Measurements from ENCODE around the gene NHERF1. TPM values are rescaled to one million over a fixed set of nuclear protein-coding genes. Genes with fewer than 3 reads are reported as not detected.

The NHERF1 gene
- total and polyA plus RNA-seq, 2 donors (not counting 3 experiments of a cell fraction or from before 2014, with no cell fraction given) = 24.4 to 26.9 TPM

DNA sequence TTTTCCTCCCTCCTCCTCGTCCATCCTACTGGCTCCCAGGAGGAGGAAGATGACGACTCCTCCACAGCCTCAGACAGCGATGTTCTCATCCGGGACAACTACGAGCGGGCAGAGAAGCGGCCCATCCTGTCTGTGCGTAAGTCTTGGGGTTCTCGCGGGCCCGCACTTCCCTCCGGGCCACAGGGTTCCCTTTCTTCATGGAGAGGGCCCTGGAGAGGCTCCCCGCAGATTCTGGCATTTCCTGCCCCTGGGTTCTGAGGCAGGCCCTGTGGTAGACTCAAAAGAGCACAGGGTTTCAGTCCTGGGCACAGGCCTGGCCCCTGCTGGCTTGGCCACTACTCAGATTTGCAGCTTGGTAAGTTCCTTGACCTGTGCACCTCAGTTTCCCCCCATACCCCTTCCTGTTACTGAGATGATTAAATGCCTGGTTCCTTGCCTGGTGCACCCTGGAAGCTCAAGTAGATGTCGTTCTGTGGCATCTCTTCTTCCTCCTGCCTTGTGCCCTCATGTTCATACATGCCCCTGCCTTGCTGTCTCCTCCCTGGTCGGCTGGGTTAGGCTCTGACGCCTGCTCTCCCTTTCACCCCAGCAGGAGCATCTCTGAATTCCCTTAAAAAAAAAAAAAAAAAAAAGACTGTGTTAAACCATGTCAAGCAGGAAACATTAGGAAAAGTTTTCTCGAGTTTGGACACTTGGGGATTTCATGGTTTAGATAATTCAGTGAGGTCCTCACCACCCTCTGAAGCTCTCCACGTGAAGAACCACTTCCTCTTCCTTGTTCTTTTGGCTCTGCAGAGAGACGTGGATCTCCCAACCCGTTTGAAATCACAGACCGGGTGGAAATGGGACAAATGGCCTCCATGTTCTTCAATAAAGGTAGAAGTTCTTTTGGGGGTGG, 42.0 kb downstream of the NHERF1 start:
- FAIRE-seq = no peak
- Histone ChIP-seq H3K4me2 (ENCODE audit: insufficient read depth, low read length) (no peak overlapping the region), H3K9ac (replicated peaks; ENCODE audit: extremely low read depth, insufficient read depth, low read length) (no peak overlapping the region)

More for the DNA sequence above, 42.0 kb downstream of the NHERF1 start:
- Histone ChIP-seq H4K20me1 (replicated peaks; ENCODE audit: control insufficient read depth, extremely low read depth, insufficient read depth, low read length) (no peaks in the 10 kb centered on the region), H3K36me3 (ENCODE audit: control insufficient read depth in 2 of 2, extremely low read depth in 1 of 2, insufficient read depth in 2 of 2, low read length in 2 of 2) (peaks cover 4 to 17% of the 10 kb centered on the region in 2 experiments), H3K27me3 (ENCODE audit: control insufficient read depth in 2 of 2, insufficient read depth in 2 of 2, low read length in 2 of 2) (no peaks in the 10 kb centered on the region), H2AFZ (ENCODE audit: low read depth, low read length) (no peak overlapping the region), H3K9me1 (replicated peaks; ENCODE audit: control insufficient read depth, extremely low read depth, insufficient read depth, low read length) (no peaks in the 10 kb centered on the region), H3K4me1 (ENCODE audit: control insufficient read depth, extremely low read depth, insufficient read depth, low read length) (no peaks in the 10 kb centered on the region), H3K79me2 (ENCODE audit: control insufficient read depth, insufficient read depth, low read length) (no peaks in the 10 kb centered on the region), H3K9me3 (replicated peaks; ENCODE audit: control insufficient read depth, insufficient read depth, low read length) (no peaks in the 10 kb centered on the region), H3K4me3 (replicated peaks in 1 of 3; ENCODE audit: insufficient read depth in 1 of 3, low read depth in 1 of 3, low read length in 3 of 3) (no peak overlapping the region), H3K27ac (ENCODE audit: insufficient read depth, low read depth, low read length) (no peak overlapping the region)
- TF ChIP-seq POLR2AphosphoS5 (IDR thresholded peaks at IDR 0.05; ENCODE audit: insufficient read depth, low read depth, low read length) = no peak
- TF ChIP-seq JUN (IDR thresholded peaks at IDR 0.05; ENCODE audit: borderline replicate concordance, insufficient read depth, insufficient read length, low read depth) = no peak
- TF ChIP-seq, protein P1, sequence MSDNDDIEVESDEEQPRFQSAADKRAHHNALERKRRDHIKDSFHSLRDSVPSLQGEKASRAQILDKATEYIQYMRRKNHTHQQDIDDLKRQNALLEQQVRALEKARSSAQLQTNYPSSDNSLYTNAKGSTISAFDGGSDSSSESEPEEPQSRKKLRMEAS (IDR thresholded peaks at IDR 0.05; ENCODE audit: insufficient read depth, insufficient read length) = no peak
- no peak for TF ChIP-seq POLR2A (IDR thresholded peaks at IDR 0.05; ENCODE audit: low read depth, low read length)
- no peak for TF ChIP-seq MYC (IDR thresholded peaks at IDR 0.05; ENCODE audit: low read depth, low read length)
- TF ChIP-seq, protein P2, sequence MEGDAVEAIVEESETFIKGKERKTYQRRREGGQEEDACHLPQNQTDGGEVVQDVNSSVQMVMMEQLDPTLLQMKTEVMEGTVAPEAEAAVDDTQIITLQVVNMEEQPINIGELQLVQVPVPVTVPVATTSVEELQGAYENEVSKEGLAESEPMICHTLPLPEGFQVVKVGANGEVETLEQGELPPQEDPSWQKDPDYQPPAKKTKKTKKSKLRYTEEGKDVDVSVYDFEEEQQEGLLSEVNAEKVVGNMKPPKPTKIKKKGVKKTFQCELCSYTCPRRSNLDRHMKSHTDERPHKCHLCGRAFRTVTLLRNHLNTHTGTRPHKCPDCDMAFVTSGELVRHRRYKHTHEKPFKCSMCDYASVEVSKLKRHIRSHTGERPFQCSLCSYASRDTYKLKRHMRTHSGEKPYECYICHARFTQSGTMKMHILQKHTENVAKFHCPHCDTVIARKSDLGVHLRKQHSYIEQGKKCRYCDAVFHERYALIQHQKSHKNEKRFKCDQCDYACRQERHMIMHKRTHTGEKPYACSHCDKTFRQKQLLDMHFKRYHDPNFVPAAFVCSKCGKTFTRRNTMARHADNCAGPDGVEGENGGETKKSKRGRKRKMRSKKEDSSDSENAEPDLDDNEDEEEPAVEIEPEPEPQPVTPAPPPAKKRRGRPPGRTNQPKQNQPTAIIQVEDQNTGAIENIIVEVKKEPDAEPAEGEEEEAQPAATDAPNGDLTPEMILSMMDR (IDR thresholded peaks at IDR 0.05; ENCODE audit: extremely low read depth in 1 of 2, insufficient read depth in 1 of 2, low read depth in 1 of 2, low read length in 2 of 2) = no peak
- no peak for TF ChIP-seq EZH2 (IDR thresholded peaks at IDR 0.05; ENCODE audit: borderline replicate concordance, low read depth, low read length, severe bottlenecking)
- ChIA-PET CTCF (interaction anchor here (0.6 to 14.0 kb wide), 26 partner anchors 9 to 1490 kb away, joined by 3 to 325 read pairs (median 6); partner anchors contain the start of genes FDXR and GRIN2C), POLR2A (no interaction called here)
- no peak for DNase-seq (ENCODE audit: low read depth, low spot score)
- no TSS peak for BruUV-seq (replicated peaks)
- intact Hi-C loops (cut with micrococcal nuclease) (loop anchor here (1.0 to 5.0 kb wide), 5 partner anchors 36 to 168 kb away; no protein-coding TSS in a partner anchor), dilution Hi-C loops (cut with MboI; ENCODE audit: extremely low pct_ligation_motif_present, low sequenced_read_pairs) (no loop called here)
